NCI-H2227 (cell line): ENCODE data around the gene HAO2.
A peak's percentile ranks its signal among the peaks of the same experiment; 100 is the strongest.
"Not testable (repeated sequence)": the region's sequence is repeated elsewhere in the genome, so short reads cannot be mapped to it uniquely, and the experiment has no call there.

Experiments used
- DNase-seq: peaks from one replicate; lab custom pipeline; 2025; ENCODE audit not compliant: unreplicated experiment; lab: John Stamatoyannopoulos, UW

The HAO2 gene

GRCh38 chr1:119368554-119368953, at the start of gene HAO2:
HAO2 (plus strand) TSS chr1:119368785; CDS start chr1:119381086, 12,301 bp downstream.
- no peak for DNase-seq

- DNase-seq = no peak
Observed at GRCh38 chr1:119320100-119320499, 48.5 kb upstream of the HAO2 start.

- no peak for DNase-seq
Observed at GRCh38 chr1:119321666-119322419, 46.7 kb upstream of the HAO2 start.

- no peak for DNase-seq
Observed at GRCh38 chr1:119323216-119323982, 45.2 kb upstream of the HAO2 start.

GRCh38 chr1:119324198-119324597, 44.4 kb upstream of the HAO2 start:
- no peak for DNase-seq

GRCh38 chr1:119326251-119326650, 42.3 kb upstream of the HAO2 start:
- no peak for DNase-seq

- DNase-seq = peak; percentile 54
Observed at GRCh38 chr1:119327094-119327449, 41.5 kb upstream of the HAO2 start.

- DNase-seq = peak; percentile 54
Observed at GRCh38 chr1:119327450-119328155, 41.0 kb upstream of the HAO2 start.

GRCh38 chr1:119329541-119330461, 38.8 kb upstream of the HAO2 start:
- DNase-seq = no peak

GRCh38 chr1:119330466-119331189, 38.0 kb upstream of the HAO2 start:
- DNase-seq = no peak

- no peak for DNase-seq
Observed at GRCh38 chr1:119331190-119331515, 37.4 kb upstream of the HAO2 start.

- DNase-seq = no peak
Observed at GRCh38 chr1:119331915-119332314, 36.7 kb upstream of the HAO2 start.

- no peak for DNase-seq
Observed at GRCh38 chr1:119332622-119333021, 36.0 kb upstream of the HAO2 start.

GRCh38 chr1:119333163-119333896, 35.3 kb upstream of the HAO2 start:
- no peak for DNase-seq

GRCh38 chr1:119333897-119334250, 34.7 kb upstream of the HAO2 start:
- DNase-seq = not testable (repeated sequence)

- no peak for DNase-seq
Observed at GRCh38 chr1:119336848-119337247, 31.7 kb upstream of the HAO2 start.

- DNase-seq = no peak
Observed at GRCh38 chr1:119338004-119338403, 30.6 kb upstream of the HAO2 start.

GRCh38 chr1:119338757-119339156, 29.8 kb upstream of the HAO2 start:
- no peak for DNase-seq

GRCh38 chr1:119340861-119341261, 27.7 kb upstream of the HAO2 start:
- DNase-seq = no peak
